HG02981 (cell line): ENCODE results near the gene TYSND1.
"Not testable (repeated sequence)": the region's sequence is repeated elsewhere in the genome, so short reads cannot be mapped to it uniquely, and the experiment has no call there.

Source experiments
- ATAC-seq: cut with Tn5 transposase; IDR thresholded peaks from one replicate; pipeline ENCODE4 v1.9.1; 2021; ENCODE audit warnings: mild to moderate bottlenecking, moderate library complexity; ENCODE audit not compliant: unreplicated experiment

TYSND1 gene

DNA sequence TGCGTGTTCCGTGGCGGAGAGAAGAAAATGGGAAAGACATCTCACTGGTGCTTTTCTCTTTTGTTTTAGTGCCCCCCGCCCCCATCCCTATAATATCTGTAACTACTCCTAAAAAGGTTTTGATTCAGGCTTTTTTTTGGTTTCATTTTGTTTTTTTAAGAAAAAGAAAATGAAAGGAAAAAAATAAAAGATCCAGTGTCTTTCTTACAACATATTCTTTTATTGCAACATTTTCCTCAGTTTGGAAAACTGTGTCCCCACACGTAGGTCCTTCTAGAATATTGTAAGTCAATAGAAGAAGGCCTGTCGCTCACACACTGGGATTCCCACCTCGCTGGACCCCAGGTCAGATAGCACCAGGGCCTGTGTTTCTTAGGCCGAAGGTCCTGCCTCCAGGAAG lies 34.4 kb downstream of the TYSND1 start:
- ATAC-seq: no peak

DNA sequence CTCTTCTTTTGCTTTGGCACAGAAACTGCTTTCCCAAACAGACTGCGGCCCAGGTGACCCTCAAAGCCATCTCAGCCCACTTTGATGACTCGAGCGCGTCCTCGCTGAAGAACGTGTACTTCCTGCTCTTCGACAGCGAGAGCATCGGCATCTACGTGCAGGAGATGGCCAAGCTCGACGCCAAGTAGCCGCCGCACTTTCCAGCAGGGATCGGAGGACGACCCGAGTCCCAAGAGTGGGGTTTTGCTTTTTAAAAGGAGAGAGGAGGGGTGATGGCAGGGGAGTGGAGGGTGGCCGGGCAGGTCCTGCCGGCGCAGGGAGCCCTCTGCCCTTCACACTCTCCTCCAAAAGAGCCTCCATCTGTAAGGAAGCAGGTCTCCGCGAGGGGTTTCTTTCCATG lies 35.0 kb downstream of the TYSND1 start:
- ATAC-seq: no peak

DNA sequence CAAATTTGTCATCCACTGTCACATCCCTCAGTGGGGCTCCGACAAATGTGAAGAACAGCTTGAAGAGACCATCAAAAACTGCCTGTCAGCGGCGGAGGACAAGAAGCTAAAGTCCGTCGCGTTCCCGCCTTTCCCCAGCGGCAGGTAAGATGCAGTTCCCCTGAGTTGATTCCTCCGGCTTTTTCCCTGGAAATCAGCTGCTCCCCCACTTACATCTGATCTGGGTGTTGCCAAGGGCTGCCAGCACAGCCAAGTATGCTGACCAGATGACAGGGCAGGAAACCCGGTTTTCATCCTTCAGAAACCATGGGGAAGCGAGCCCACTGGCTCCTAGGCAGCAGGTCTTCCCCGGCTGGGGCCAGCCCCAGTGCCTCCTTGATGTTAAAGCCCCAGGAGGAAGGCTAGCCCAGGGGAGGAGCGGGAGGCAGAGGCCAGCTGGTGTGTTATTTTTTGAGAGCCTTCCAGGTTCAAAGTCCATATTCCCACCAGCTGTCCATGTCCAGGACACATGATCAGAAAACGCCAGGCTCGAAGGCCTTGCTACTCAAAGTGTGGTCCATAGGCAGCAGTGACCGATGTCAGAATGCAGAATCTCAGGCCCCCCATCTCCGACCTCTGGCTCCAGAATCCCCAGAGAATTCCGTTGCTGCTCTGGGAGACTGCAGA lies 37.3 kb downstream of the TYSND1 start:
- ATAC-seq: no peak

DNA sequence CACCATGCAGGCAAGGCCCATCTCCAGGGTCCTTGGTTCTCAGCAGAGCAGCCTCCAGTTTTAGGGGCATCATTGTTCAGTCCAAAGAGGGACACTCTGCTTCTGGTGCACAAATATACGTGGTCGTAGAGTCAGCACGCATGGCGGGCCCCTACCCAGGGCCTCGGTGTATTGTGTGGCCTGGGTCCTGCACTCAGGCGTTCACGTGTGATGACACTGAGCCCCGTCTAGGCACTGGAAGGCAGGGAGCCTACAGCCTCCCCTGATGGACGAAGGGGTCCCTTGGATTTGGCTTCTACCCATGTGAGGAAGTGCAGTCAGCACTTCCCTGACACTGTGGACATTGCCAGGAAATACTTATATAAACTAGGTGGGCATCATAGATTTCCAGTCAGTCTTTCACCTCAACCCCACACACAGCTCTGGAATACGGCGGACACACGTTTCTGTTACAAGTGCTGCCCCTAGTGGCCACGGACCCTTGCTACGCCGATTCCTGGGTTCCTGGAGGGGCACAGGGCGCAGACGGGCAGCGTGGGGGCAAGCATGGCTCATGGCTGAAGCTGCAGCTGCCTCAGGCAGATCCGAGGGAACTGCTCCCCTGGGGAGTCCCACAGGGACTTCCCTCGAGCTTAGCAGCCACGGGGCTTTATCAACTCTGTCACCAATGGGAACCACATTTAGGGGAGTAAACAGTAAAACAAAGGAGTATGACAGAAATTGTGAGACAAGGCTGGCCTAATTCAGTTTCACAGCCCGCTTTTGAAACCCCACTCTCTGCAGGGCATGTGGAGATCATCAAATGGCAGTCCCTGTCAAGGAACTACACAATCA lies 39.3 kb downstream of the TYSND1 start:
- peak; percentile 60 for ATAC-seq

DNA sequence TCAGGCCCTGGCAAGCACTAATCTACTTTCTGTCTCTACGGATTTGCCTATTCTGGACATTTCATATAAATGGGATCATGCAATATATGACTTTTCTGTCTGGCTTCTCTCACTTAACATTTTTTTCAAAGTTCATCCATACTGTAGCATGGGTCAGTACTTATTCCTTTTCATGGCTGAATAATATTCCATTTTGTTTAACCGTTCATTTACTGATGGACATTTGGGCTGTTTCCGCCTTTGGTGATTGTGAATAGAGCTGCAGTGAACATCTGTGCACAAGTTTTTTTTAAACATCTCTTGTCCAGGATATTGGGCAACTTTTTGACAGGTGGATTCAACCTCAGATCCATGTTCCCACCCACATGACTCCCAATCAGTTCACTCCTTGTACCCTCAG lies 44.8 kb downstream of the TYSND1 start:
- no peak for ATAC-seq

DNA sequence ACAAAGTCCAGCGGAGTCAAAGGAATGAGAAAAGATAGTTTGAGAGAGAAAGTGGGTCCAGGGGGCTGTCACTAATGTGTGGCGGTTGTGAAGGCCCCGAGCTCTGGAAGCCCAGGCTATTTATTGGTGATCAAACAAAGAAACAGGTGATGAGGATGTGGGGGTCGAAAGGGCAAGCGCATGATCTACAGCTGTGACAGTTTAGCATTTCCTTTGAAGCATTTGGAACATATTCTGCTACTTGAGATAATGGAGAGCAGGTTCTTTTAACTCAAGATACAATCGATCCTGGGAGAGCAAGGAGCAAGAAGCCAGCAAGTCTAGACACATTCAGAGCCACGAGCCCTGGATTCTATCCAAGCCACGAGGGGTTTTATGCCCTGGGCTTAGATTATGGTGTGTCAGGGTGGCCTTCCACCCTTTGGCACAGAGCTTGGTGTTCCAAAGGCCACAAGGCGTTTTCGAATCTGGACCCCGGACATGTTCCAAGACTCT lies 45.4 kb downstream of the TYSND1 start:
- not testable (repeated sequence) for ATAC-seq

DNA sequence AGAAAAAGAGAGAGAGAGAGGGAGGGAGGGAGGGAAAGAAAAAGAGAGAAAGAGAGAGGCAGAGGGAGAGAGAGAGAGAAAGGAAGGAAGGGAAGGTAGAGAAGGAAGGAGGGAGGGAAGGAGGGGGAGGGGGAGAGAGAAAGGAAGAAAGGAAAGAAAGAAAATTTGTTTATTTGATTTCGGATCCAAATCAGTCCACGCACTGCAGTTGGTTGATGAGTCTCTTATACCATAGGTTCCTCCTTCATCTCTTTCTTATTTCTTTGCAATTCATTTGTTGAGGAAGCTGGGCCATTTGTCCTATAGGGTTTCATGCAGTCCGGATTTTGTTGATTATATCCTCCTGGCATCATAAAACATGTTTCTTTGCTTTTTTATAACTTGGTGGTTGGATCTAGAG lies 48.2 kb downstream of the TYSND1 start:
- no peak for ATAC-seq

DNA sequence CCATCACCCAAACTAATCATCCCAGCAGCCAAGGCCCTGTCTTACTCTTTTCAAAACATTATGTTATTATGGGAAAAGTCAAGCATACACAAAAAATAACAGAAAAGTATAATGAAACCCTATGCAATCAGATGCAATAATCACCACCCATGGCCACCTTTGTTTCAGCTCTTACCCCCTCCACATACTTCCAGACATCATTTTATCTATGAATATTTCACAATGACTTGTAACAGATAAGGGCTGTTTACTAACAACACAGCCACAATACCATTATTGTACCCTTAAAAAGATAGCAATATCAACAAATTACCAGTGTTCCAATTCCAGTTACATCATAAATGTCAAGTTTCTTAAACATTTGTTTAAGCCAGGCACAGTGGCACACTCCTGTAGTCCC lies 49.0 kb downstream of the TYSND1 start:
- ATAC-seq: no peak

DNA sequence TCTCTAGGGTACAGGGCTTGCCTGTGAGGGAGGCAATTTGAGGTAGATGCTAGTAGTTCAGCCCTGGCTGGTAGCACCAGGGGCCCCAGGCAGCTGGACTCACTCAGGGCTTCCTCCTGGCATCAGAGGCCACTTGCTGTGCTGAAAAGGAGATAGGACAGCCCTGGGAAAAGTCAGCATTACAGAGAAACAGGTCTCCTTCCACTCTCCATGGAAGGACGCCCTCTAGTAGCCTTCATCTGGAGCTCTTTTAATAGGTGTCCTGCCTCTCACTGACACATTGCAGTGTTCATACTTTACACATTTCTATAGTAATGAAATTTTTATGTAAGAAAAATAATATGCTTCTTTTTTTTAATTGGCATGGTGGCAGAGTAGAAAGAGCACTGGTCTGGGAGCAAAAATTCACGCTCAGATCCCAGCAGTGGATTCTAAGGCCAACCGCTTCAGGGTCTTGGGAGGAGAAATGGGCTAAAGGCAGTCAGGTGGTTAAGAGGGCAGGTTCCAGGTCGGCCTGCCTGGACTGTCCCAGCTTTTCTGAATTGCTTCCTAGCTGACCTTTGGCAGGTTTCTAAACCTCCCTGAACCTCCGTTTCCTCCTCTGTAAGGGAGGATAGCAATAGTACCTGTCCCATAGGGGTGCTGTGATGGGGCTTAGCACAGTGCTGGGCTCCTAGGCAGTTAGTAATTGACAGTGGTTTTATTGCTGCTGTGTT lies 49.6 kb downstream of the TYSND1 start:
- no peak for ATAC-seq

DNA sequence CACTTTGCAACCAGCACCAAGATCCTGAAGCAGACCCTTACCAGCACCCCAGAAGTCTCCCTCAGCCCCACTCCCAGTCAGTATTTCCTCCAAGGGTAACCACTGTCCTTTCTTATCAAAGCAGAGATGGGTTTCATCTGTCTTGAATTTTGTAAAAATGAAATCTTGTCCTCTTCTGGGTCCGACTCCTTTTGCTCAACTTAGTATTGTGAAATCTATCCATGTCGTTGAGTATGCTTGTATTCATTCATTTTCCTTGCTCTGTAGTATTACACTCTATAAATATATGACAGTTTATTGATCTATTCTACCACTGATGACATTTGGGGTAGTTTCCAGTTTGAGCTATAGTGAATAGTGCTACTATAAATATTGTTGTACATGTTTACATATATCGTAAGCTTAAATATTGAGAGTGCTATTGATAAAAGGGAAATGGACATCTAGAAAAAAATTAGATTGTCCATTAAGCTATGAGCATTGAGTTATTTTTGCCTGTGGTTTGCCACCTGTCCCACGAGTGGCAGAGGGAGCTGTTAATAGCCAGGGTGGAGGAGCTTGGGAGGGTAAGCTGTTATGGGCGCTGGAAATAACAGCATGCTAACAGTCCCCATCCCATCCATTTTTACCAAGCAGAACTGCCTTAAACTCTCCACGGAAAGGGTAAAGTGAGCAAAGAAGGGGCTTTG lies 50.3 kb downstream of the TYSND1 start:
- ATAC-seq: no peak

DNA sequence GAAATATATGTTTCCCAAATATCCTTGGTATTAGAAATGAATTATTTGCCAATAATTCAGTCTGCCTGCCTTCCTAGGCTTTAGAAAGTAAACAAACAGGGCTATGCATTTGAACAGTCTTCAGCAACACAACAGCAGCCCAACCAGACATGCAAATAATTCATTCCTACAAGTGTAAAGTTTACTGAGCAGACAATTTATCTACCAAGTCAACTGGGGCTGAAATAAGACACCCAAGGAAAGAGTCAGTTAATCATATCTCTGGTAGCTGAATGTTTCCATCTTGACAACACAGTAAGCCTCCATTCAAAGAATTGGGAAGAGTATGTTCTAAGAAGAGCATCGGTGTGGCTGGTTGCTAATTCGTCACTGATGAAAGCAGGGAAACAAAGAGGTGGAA lies 52.2 kb downstream of the TYSND1 start:
- ATAC-seq: no peak

DNA sequence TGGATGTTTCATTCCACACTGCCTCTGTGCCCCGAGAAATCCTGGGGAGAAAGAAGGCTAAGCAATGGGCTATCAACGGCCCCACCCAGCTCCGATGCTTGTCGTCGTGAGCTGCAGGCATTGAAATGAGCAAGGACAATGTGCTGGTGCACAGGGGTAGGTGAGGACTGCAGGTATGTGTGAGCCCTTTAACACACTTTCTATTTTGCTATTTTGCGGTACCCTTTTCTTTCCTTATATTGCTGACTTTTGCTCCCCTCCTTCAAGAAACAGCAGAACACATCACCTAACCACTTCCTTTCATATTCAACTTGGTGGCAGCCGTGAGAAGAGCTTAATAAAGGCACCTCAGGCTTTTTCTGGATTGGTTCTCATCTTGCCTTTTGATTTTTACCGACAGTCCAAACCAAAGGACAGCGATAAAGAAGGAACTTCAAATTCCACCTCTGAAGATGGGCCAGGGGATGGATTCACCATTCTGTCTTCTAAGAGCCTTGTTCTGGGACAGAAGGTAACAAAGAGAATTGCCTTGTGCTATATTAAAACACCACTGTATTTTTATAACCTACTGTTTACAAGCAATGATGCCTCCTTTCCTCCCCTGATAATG lies 53.1 kb downstream of the TYSND1 start:
- no peak for ATAC-seq

DNA sequence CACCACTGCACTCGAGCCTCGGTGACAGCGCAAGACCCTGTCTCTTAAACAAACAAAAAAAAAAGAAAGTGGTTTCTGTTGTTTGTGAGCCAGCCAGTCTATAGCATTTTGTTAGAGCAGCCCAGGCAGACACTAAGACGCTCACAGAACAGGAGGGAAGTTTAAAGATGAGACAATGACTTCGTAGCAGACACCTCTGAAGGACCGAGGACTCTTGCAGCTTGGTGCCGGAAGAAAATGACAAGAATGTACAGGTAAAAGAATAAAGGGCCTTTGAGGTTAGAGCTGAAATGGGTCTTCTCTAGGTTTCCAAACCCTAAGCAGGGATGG lies 54.1 kb downstream of the TYSND1 start:
- ATAC-seq: no peak

DNA sequence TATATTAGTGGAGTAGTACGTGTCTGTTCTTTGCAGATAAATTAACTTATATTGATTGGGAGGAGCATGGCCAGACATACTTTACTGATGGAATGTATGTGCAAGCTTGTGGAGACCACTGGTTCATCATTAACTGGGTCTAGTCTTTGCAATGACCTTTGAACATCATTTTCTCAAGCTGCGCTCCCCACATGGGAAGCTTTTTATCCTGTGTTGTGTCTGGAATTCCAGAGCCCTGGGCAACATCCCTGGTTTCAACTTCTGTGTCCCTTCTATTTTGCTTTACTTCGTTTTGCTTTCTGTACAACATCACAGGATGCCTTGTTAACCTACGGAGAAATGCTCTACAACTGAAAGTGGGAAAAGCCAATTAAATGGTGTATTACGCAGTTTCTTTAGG lies 55.5 kb downstream of the TYSND1 start:
- ATAC-seq: no peak

DNA sequence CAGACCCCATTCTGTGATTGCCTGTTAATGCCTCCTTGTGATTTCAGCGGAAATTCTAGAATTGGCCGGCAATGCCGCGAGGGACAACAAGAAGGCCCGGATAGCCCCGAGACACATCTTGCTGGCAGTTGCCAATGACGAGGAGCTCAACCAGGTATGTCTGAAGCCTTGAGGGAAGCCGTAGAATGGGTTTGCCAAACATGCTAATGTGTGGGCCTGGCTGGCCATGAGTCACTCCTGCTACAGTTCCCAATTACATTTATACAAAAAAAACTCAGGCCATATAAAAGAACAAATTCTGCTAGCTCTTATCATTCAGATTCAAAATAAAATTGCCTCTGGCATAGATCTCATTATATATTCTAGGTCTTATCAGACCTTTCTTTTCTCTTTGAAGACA lies 56.5 kb downstream of the TYSND1 start:
- ATAC-seq: no peak

DNA sequence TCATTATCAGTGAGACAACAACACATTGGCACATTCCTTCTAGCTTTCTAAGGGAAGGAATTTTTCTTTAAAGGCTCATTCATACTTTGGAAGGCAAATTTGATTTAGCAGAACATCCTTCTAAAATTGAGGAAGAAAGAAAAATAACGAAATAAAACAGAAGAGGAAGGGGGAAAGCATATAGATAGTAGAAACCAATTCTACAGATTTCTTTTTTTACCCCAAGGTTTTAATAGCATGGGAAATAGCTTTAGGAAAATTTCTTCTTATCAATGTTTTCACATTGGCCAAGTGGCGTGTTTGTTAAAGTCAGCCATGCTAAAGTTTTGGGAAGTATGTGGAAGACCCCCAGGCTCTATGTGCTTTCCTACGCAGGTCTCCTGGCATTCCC lies 58.2 kb downstream of the TYSND1 start:
- ATAC-seq: no peak
